Naive B cell (primary cell): ENCODE results near the gene KAT2A. TPM values are rescaled to one million over a fixed set of nuclear protein-coding genes. Genes with fewer than 3 reads are reported as not detected.
A peak's percentile ranks its signal among the peaks of the same experiment; 100 is the strongest.

ENCODE experiments used
- ATAC-seq, 2 donors: fragments of 150-1000 bp; cut with Tn5 transposase; 2 replicates each; pipeline ENCODE4 v1.10.0; 2021; ENCODE audit warnings: low read depth in 2 of 2, mild to moderate bottlenecking in 2 of 2, moderate library complexity in 2 of 2
- DNase-seq: peaks from one replicate; pipeline ENCODE4 v3.0.0; 2022
- H3K27ac Mint-ChIP-seq, 6 donors: one replicate each; pipeline ENCODE4 v1.8.0; 2020 to 2022; ENCODE audit warnings: mild to moderate bottlenecking in 6 of 6, mixed read lengths in 6 of 6, moderate library complexity in 5 of 6, inconsistent platforms in 2 of 6
- H3K27me3 Mint-ChIP-seq, 3 donors: one replicate each; pipeline ENCODE4 v1.8.0; 2021 to 2022; ENCODE audit warnings: mixed read lengths in 3 of 3, mild to moderate bottlenecking in 1 of 3
- H3K36me3 Mint-ChIP-seq, 2 donors: one replicate each; pipeline ENCODE4 v1.8.0; 2020 to 2022; ENCODE audit warnings: mixed read lengths in 2 of 2, inconsistent platforms in 1 of 2, mild to moderate bottlenecking in 1 of 2
- H3K4me1 Mint-ChIP-seq, 3 donors: one replicate each; pipeline ENCODE4 v1.8.0; 2020 to 2022; ENCODE audit warnings: mixed read lengths in 3 of 3, inconsistent platforms in 1 of 3, mild to moderate bottlenecking in 1 of 3, moderate library complexity in 1 of 3
- H3K4me3 Mint-ChIP-seq, 8 donors: one replicate each; pipeline ENCODE4 v1.8.0; 2020 to 2022; ENCODE audit warnings: mild to moderate bottlenecking in 8 of 8, mixed read lengths in 8 of 8, moderate library complexity in 8 of 8, inconsistent platforms in 2 of 8
- H3K9me3 Mint-ChIP-seq, 7 donors: one replicate each; pipeline ENCODE4 v1.8.0; 2020 to 2022; ENCODE audit warnings: mixed read lengths in 7 of 7, mild to moderate bottlenecking in 5 of 7, inconsistent platforms in 2 of 7, moderate library complexity in 1 of 7
- polyA plus RNA-seq, 6 donors: library from polyadenylated mRNA; unstranded; fragments of 300-500 nt; fragmentation: Illumina TruSeq; gene quantifications; one replicate each; pipeline ENCODE4 v1.2.3, GENCODE V29; 2021; ENCODE audit warnings: low read depth in 6 of 6

Gene KAT2A
- polyA plus RNA-seq, 6 donors from 2014 or later, result 5.0 to 13.5 (median 10.1) TPM

- H3K27ac Mint-ChIP-seq, result no peak overlapping the region
- H3K4me1 Mint-ChIP-seq, result peaks cover 19 to 39% (median 24%) of the 10 kb centered on the region in 3 donors
- H3K4me3 Mint-ChIP-seq, result peak overlapping the region in 5 of 8 donors; percentile 58 to 87 (median 75)
- ATAC-seq (no peak), DNase-seq (no peak)
- no peaks in the 10 kb centered on the region for H3K27me3 Mint-ChIP-seq
- H3K9me3 Mint-ChIP-seq, result no peaks in the 10 kb centered on the region
- H3K36me3 Mint-ChIP-seq, result peaks cover 4 to 8% of the 10 kb centered on the region in 2 donors
These were observed 14.0 kb downstream of the KAT2A start for GRCh38 chr17:42107124-42107523.

DNA sequence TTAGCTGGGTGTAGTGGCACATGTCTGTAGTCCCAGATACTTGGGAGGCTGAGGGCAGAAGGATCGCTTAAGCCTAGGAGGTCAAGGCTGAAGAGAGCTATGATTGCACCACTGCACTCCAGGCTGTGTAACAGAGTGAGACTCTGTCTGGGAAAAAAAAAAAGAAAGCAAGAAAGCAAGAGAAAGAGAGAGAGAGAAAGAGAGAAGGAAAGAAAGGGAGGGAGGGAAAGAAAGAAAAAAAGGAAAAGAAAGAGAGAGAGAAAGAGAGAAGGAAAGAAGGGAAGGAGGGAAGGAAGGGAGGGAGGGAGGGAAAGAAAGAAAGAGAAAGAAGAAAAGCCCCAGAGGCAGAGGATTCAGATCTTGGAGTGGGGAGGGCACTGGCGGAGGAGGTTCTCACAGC lies 15.2 kb downstream of the KAT2A start:
- no peak overlapping the region for H3K27ac Mint-ChIP-seq
- DNase-seq, result no peak
- peaks cover 22 to 28% (median 22%) of the 10 kb centered on the region in 3 donors for H3K4me1 Mint-ChIP-seq
- H3K36me3 Mint-ChIP-seq, result peaks cover 4 to 8% of the 10 kb centered on the region in 2 donors
- peak overlapping the region in 4 of 8 donors; percentile 6 to 88 (median 12) for H3K4me3 Mint-ChIP-seq
- no peaks in the 10 kb centered on the region for H3K27me3 Mint-ChIP-seq
- H3K9me3 Mint-ChIP-seq, result no peaks in the 10 kb centered on the region
- ATAC-seq, result no peak

- DNase-seq (no peak), ATAC-seq (no peak)
- Mint-ChIP-seq H3K27ac (no peak overlapping the region), H3K9me3 (no peaks in the 10 kb centered on the region), H3K4me3 (no peak overlapping the region), H3K36me3 (no peaks in the 10 kb centered on the region), H3K4me1 (peaks cover 15 to 18% (median 16%) of the 10 kb centered on the region in 3 donors), H3K27me3 (no peaks in the 10 kb centered on the region)
These were observed 16.9 kb downstream of the KAT2A start for GRCh38 chr17:42104264-42104663.

- ATAC-seq, result no peak
- no peak overlapping the region for H3K27ac Mint-ChIP-seq
- no peaks in the 10 kb centered on the region for H3K9me3 Mint-ChIP-seq
- H3K27me3 Mint-ChIP-seq, result no peaks in the 10 kb centered on the region
- no peak for DNase-seq
- H3K4me1 Mint-ChIP-seq, result peaks cover 13 to 15% (median 13%) of the 10 kb centered on the region in 3 donors
- H3K4me3 Mint-ChIP-seq, result no peak overlapping the region
- H3K36me3 Mint-ChIP-seq, result no peaks in the 10 kb centered on the region
These were observed 17.8 kb downstream of the KAT2A start for GRCh38 chr17:42103221-42103954.

- H3K27me3 Mint-ChIP-seq, result peaks cover 0 to 16% (median 6%) of the 10 kb centered on the region in 3 donors
- H3K36me3 Mint-ChIP-seq, result no peaks in the 10 kb centered on the region
- no peak overlapping the region for H3K27ac Mint-ChIP-seq
- no peak overlapping the region for H3K4me3 Mint-ChIP-seq
- no peaks in the 10 kb centered on the region for H3K9me3 Mint-ChIP-seq
- DNase-seq, result peak; percentile 51
- peaks cover 11 to 17% (median 12%) of the 10 kb centered on the region in 3 donors for H3K4me1 Mint-ChIP-seq
- ATAC-seq, result peak; percentile 32 to 41
These were observed 19.5 kb downstream of the KAT2A start for GRCh38 chr17:42101513-42102292.

DNA sequence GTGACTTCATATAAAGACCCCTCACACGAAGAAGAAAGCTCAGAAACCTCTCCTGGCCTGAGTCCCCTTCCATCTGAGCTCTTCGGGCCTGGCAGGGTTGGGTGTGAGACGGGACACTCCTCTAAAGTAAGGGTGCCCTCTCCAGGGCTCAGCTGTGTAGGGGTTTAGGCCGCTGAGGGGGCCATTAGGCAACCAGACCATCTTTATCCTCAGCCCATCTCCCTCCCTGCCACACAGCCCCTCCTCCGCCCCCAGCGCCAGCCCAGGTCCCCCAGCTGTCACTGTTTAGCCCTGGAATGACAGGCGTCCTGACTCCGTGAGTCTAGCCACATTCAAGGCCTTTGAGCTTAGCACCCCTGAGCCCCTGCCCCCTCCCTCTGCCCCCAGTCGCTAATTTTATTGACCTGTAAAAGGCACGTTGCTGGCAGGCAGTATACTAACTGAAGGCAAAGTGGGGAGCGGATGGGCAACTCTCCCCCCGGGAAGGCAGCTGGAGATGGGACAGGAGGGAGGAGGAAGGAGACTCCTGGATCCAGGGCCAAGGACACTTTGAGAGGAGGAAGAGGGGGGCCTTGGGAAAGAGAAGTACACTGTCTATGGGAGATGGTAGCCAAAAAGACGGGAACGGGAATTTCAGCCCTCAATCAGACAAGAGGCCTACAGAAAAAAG lies 22.3 kb downstream of the KAT2A start:
- Mint-ChIP-seq H3K9me3 (no peaks in the 10 kb centered on the region), H3K27me3 (peaks cover 6 to 39% (median 27%) of the 10 kb centered on the region in 3 donors), H3K36me3 (no peaks in the 10 kb centered on the region), H3K27ac (peak overlapping the region in 2 of 6 donors; percentile 47 to 66), H3K4me1 (peaks cover 8 to 17% (median 8%) of the 10 kb centered on the region in 3 donors), H3K4me3 (peak overlapping the region in 6 of 8 donors; percentile 9 to 73 (median 55))
- peak in 1 of 2 donors; percentile 20 for ATAC-seq
- DNase-seq, result no peak

GRCh38 chr17:42097691-42098631 lies 23.2 kb downstream of the KAT2A start, which contains the start of gene ZNF385C:
ZNF385C (minus strand) TSS chr17:42098473; CDS start chr17:42063056, 35,417 bp downstream.
- peak; percentile 74 to 80 for ATAC-seq
- H3K4me3 Mint-ChIP-seq, result peak within 1 kb of the TSS in 7 of 8 donors; percentile 61 to 85 (median 73)
- H3K4me1 Mint-ChIP-seq, result peaks cover 8 to 17% (median 8%) of the 10 kb centered on the region in 3 donors
- peak within 1 kb of the TSS in 3 of 6 donors; percentile 53 to 68 (median 66) for H3K27ac Mint-ChIP-seq
- H3K27me3 Mint-ChIP-seq, result peaks cover 6 to 45% (median 29%) of the 10 kb centered on the region in 3 donors
- no peaks in the 10 kb centered on the region for H3K36me3 Mint-ChIP-seq
- DNase-seq, result peak; percentile 22
- H3K9me3 Mint-ChIP-seq, result no peaks in the 10 kb centered on the region

GRCh38 chr17:42096360-42097111 lies 24.6 kb downstream of the KAT2A start:
- H3K27ac Mint-ChIP-seq, result peak overlapping the region in 1 of 6 donors; percentile 39
- no peaks in the 10 kb centered on the region for H3K36me3 Mint-ChIP-seq
- peak overlapping the region in 2 of 8 donors; percentile 10 to 29 for H3K4me3 Mint-ChIP-seq
- peaks cover 8 to 13% (median 8%) of the 10 kb centered on the region in 3 donors for H3K4me1 Mint-ChIP-seq
- no peak for ATAC-seq
- no peak for DNase-seq
- H3K9me3 Mint-ChIP-seq, result no peaks in the 10 kb centered on the region
- peaks cover 6 to 51% (median 29%) of the 10 kb centered on the region in 3 donors for H3K27me3 Mint-ChIP-seq

GRCh38 chr17:42094375-42095069 lies 26.6 kb downstream of the KAT2A start:
- Mint-ChIP-seq H3K4me3 (no peak overlapping the region), H3K27me3 (peaks cover 12 to 58% (median 29%) of the 10 kb centered on the region in 3 donors), H3K9me3 (no peaks in the 10 kb centered on the region), H3K4me1 (peaks cover 8 to 10% (median 8%) of the 10 kb centered on the region in 3 donors), H3K36me3 (no peaks in the 10 kb centered on the region), H3K27ac (peak overlapping the region in 1 of 6 donors; percentile 90)
- no peak for DNase-seq
- no peak for ATAC-seq

DNA sequence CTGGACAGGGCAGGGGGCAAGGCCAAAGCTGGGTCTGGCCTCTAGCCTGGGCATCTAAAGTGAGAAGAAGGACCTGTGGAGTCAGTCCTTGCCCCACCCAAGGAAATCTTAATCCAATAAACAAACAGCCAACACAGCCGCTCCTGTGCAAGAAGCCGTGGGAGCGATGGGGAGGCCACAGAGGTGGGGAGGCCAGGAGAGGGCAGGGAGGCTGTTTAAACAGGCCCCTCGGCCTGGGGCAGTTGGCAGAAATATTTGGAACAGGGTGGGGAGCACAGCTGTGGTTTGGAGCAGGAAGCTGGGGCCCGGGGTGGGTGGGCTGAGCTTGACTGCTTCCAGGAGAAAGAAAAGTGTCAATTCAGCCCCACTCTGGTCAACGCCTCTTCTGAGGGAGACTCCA lies 28.2 kb downstream of the KAT2A start:
- peaks cover 5 to 7% (median 6%) of the 10 kb centered on the region in 3 donors for H3K4me1 Mint-ChIP-seq
- H3K9me3 Mint-ChIP-seq, result no peaks in the 10 kb centered on the region
- ATAC-seq, result no peak
- H3K4me3 Mint-ChIP-seq, result no peak overlapping the region
- no peak overlapping the region for H3K27ac Mint-ChIP-seq
- no peak for DNase-seq
- H3K36me3 Mint-ChIP-seq, result no peaks in the 10 kb centered on the region
- peaks cover 18 to 64% (median 38%) of the 10 kb centered on the region in 3 donors for H3K27me3 Mint-ChIP-seq

GRCh38 chr17:42090964-42091790 lies 30.0 kb downstream of the KAT2A start:
- no peak for DNase-seq
- peak overlapping the region in 1 of 6 donors; percentile 56 for H3K27ac Mint-ChIP-seq

More at GRCh38 chr17:42090964-42091790, 30.0 kb downstream of the KAT2A start:
- H3K9me3 Mint-ChIP-seq, result no peaks in the 10 kb centered on the region
- no peak overlapping the region for H3K4me3 Mint-ChIP-seq
- no peaks in the 10 kb centered on the region for H3K36me3 Mint-ChIP-seq
- no peak for ATAC-seq
- peaks cover 18 to 51% (median 28%) of the 10 kb centered on the region in 3 donors for H3K27me3 Mint-ChIP-seq
- no peaks in the 10 kb centered on the region for H3K4me1 Mint-ChIP-seq
